H1 (cell line): ENCODE data around the gene THEM5. TPM values are rescaled to one million over a fixed set of nuclear protein-coding genes. Genes with fewer than 3 reads are reported as not detected.

ENCODE experiments used
- CTCF ChIA-PET: fragments of 300-600 bp; sonication (Branson Sonifier 250); formaldehyde crosslinking; loops from one replicate; lab custom pipeline; 2021; ENCODE audit not compliant: partially characterized antibody; lab: Charles Lee
- POLR2A ChIA-PET: fragments of 300-600 bp; sonication (Branson Sonifier 250); formaldehyde crosslinking; loops from one replicate; lab custom pipeline; 2021; ENCODE audit warnings: inconsistent platforms; ENCODE audit not compliant: partially characterized antibody; lab: Charles Lee
- DNase-seq, 2 experiments: peaks; one replicate each; pipeline versions ENCODE4 v3.0.0 to v3.0.0-alpha.2; 2010 to 2022; ENCODE audit warnings: low spot score in 2 of 2, low read depth in 1 of 2, mixed read lengths in 1 of 2
- FAIRE-seq: peaks from 2 replicates; lab custom pipeline; 2011; peaks lifted over from hg19 to GRCh38; lab: Jason Lieb, UNC
- H2AFZ ChIP-seq: 2 replicates; pipeline ENCODE4 v1.8.1; 2012; ENCODE audit warnings: low read length, inconsistent platforms
- H2AK5ac ChIP-seq: 2 replicates; pipeline ENCODE4 v1.6.1; 2013; ENCODE audit warnings: low read depth, low read length
- H2BK120ac ChIP-seq: replicated peaks from 2 replicates; pipeline ENCODE3; 2013; ENCODE audit warnings: low read depth, low read length, inconsistent platforms
- H2BK12ac ChIP-seq: 2 replicates; pipeline ENCODE4 v1.6.1; 2013; ENCODE audit warnings: low read depth, low read length
- H2BK15ac ChIP-seq: 2 replicates; pipeline ENCODE4 v1.6.1; 2013; ENCODE audit warnings: low read length
- H2BK20ac ChIP-seq: 2 replicates; pipeline ENCODE4 v1.6.1; 2013; ENCODE audit warnings: low read length
- H2BK5ac ChIP-seq: 2 replicates; pipeline ENCODE4 v1.6.1; 2013; ENCODE audit warnings: low read depth, low read length
- H3K14ac ChIP-seq: 2 replicates; pipeline ENCODE4 v1.6.1; 2013; ENCODE audit warnings: inconsistent platforms; ENCODE audit not compliant: insufficient read length
- H3K18ac ChIP-seq: 2 replicates; pipeline ENCODE4 v1.6.1; 2013; ENCODE audit warnings: low read length; ENCODE audit errors: extremely low read depth
- H3K23ac ChIP-seq: 2 replicates; pipeline ENCODE4 v1.6.1; 2013; ENCODE audit warnings: inconsistent platforms; ENCODE audit not compliant: insufficient read length
- H3K23me2 ChIP-seq: 2 replicates; pipeline ENCODE4 v1.6.1; 2013; ENCODE audit warnings: low read depth, low read length
- H3K27ac ChIP-seq: 2 replicates; pipeline ENCODE4 v1.6.1; 2011; ENCODE audit warnings: low read depth, low read length, inconsistent platforms
- H3K27me3 ChIP-seq, 4 experiments: replicated peaks in 1 of 4; 1 replicate in 1 of 4; 2 replicates in 3 of 4; pipeline versions ENCODE4 v1.6.1 to v1.8.1; 2011 to 2013; ENCODE audit warnings: low read length in 3 of 4, mild to moderate bottlenecking in 3 of 4, inconsistent platforms in 2 of 4, mixed read lengths in 2 of 4, moderate library complexity in 1 of 4; ENCODE audit not compliant: control insufficient read depth in 3 of 4, insufficient read depth in 3 of 4; ENCODE audit errors: extremely low read depth in 1 of 4
- H3K36me3 ChIP-seq, 4 experiments: 2 replicates each; pipeline versions ENCODE4 v1.6.1 to v1.8.1; 2011 to 2013; ENCODE audit warnings: mild to moderate bottlenecking in 4 of 4, low read length in 3 of 4, moderate library complexity in 2 of 4, control low read depth in 1 of 4, inconsistent platforms in 1 of 4; ENCODE audit not compliant: insufficient read depth in 4 of 4, control insufficient read depth in 2 of 4
- H3K4ac ChIP-seq: replicated peaks from 2 replicates; pipeline ENCODE3; 2013; ENCODE audit warnings: low read length, low read depth, mixed read lengths, inconsistent platforms; ENCODE audit not compliant: insufficient read length
- H3K4me1 ChIP-seq, 4 experiments: replicated peaks in 1 of 4; 1 replicate in 1 of 4; 2 replicates in 3 of 4; pipeline versions ENCODE4 v1.6.1 to v1.8.1; 2011 to 2013; ENCODE audit warnings: low read length in 3 of 4, inconsistent platforms in 2 of 4, mixed read lengths in 1 of 4; ENCODE audit not compliant: insufficient read depth in 4 of 4, control insufficient read depth in 3 of 4
- H3K4me2 ChIP-seq, 2 experiments: 2 replicates each; pipeline versions ENCODE4 v1.6.1 to v1.8.1; 2011 to 2013; ENCODE audit warnings: low read depth in 2 of 2, low read length in 2 of 2, control low read depth in 1 of 2, inconsistent platforms in 1 of 2, mild to moderate bottlenecking in 1 of 2; ENCODE audit not compliant: insufficient read depth in 1 of 2
- H3K4me3 ChIP-seq, 4 experiments: fragments of 200-600, 300-600 bp in 1 of 4; sonication (generic), shearing (Covaris generic), sonication (Bioruptor Twin) in 1 of 4; 2 replicates each; pipeline versions ENCODE4 v1.5.1 to v1.8.1; 2011 to 2016; ENCODE audit warnings: low read length in 4 of 4, low read depth in 3 of 4, control low read depth in 2 of 4, inconsistent platforms in 2 of 4, mild to moderate bottlenecking in 2 of 4, mixed read lengths in 1 of 4, moderate library complexity in 1 of 4; ENCODE audit not compliant: insufficient read depth in 2 of 4; ENCODE audit errors: extremely low read depth in 1 of 4
- H3K56ac ChIP-seq: replicated peaks from 2 replicates; pipeline ENCODE3; 2013; ENCODE audit warnings: low read depth, mild to moderate bottlenecking, mixed read lengths, low read length, inconsistent platforms; ENCODE audit not compliant: insufficient read length
- H3K79me1 ChIP-seq: 2 replicates; pipeline ENCODE4 v1.6.1; 2013; ENCODE audit warnings: low read depth, low read length, control low read depth
- H3K79me2 ChIP-seq, 2 experiments: 2 replicates each; pipeline versions ENCODE4 v1.6.1 to v1.8.1; 2012 to 2013; ENCODE audit warnings: low read length in 2 of 2, mild to moderate bottlenecking in 2 of 2, inconsistent platforms in 1 of 2; ENCODE audit not compliant: insufficient read depth in 2 of 2, control insufficient read depth in 1 of 2
- H3K9ac ChIP-seq, 4 experiments: replicated peaks in 1 of 4; 1 replicate in 1 of 4; 2 replicates in 3 of 4; pipeline versions ENCODE4 v1.6.1 to v1.8.1; 2011 to 2013; ENCODE audit warnings: low read depth in 3 of 4, low read length in 3 of 4, control low read depth in 2 of 4, mild to moderate bottlenecking in 2 of 4, moderate library complexity in 2 of 4, inconsistent platforms in 1 of 4; ENCODE audit errors: extremely low read depth in 1 of 4
- H3K9me3 ChIP-seq, 2 experiments: 2 replicates each; pipeline versions ENCODE4 v1.6.1 to v1.8.1; 2012 to 2013; ENCODE audit warnings: mild to moderate bottlenecking in 2 of 2, moderate library complexity in 2 of 2, control low read depth in 1 of 2, inconsistent platforms in 1 of 2, low read depth in 1 of 2, low read length in 1 of 2, mixed read lengths in 1 of 2; ENCODE audit not compliant: insufficient read depth in 2 of 2
- H4K20me1 ChIP-seq, 2 experiments: replicated peaks in 1 of 2; 2 replicates each; pipeline versions ENCODE3 to v1.8.1; 2011 to 2013; ENCODE audit warnings: inconsistent platforms in 2 of 2, low read length in 2 of 2, mild to moderate bottlenecking in 1 of 2; ENCODE audit not compliant: insufficient read depth in 2 of 2, control insufficient read depth in 1 of 2
- H4K5ac ChIP-seq: 2 replicates; pipeline ENCODE4 v1.6.1; 2013; ENCODE audit warnings: low read length, low read depth, mixed read lengths, inconsistent platforms; ENCODE audit not compliant: insufficient read length
- H4K8ac ChIP-seq: 2 replicates; pipeline ENCODE4 v1.8.0; 2013; ENCODE audit warnings: mild to moderate bottlenecking, moderate library complexity, low read length, inconsistent platforms; ENCODE audit not compliant: insufficient read depth; ENCODE audit errors: extremely low read depth
- H4K91ac ChIP-seq: replicated peaks from 2 replicates; pipeline ENCODE3; 2013; ENCODE audit warnings: low read length, mixed read lengths, inconsistent platforms; ENCODE audit not compliant: insufficient read length
- BCL11A ChIP-seq, 2 experiments: IDR thresholded peaks; one replicate each; pipeline ENCODE4 v1.6.1; 2011; ENCODE audit warnings: low read depth in 2 of 2, low read length in 2 of 2, mild to moderate bottlenecking in 2 of 2
- CHD1 ChIP-seq: IDR thresholded peaks from 2 replicates; pipeline ENCODE4 v1.6.1; 2012; ENCODE audit warnings: low read depth, low read length, improper control_type of control experiment
- CHD2 ChIP-seq: IDR thresholded peaks from 2 replicates; pipeline ENCODE4 v1.6.1; 2012; ENCODE audit warnings: low read length, improper control_type of control experiment
- EP300 ChIP-seq, 2 experiments: IDR thresholded peaks; 1 replicate in 1 of 2; 2 replicates in 1 of 2; pipeline ENCODE4 v1.6.1; 2011 to 2012; ENCODE audit warnings: low read depth in 2 of 2, low read length in 2 of 2, mild to moderate bottlenecking in 2 of 2, borderline replicate concordance in 1 of 2, inconsistent platforms in 1 of 2, moderate library complexity in 1 of 2
- JUND ChIP-seq: IDR thresholded peaks from 2 replicates; pipeline ENCODE4 v1.6.1; 2011; ENCODE audit warnings: mild to moderate bottlenecking, improper control_type of control experiment, low read length
- POLR2A ChIP-seq, 2 experiments: IDR thresholded peaks; 1 replicate in 1 of 2; 2 replicates in 1 of 2; pipeline ENCODE4 v1.6.1; 2011; ENCODE audit warnings: low read depth in 2 of 2, low read length in 2 of 2, mild to moderate bottlenecking in 2 of 2; ENCODE audit errors: control extremely low read depth in 1 of 2
- POU5F1 ChIP-seq: IDR thresholded peaks from 2 replicates; pipeline ENCODE4 v1.6.1; 2011; ENCODE audit warnings: low read depth, mild to moderate bottlenecking, low read length, moderate library complexity
- TEAD4 ChIP-seq: IDR thresholded peaks from 2 replicates; pipeline ENCODE4 v1.6.1; 2012; ENCODE audit warnings: low read depth, low read length, inconsistent platforms, mixed read lengths
- WGBS, 2 experiments: shearing (Covaris generic) in 1 of 2; methylation state at CpG; one replicate each; pipeline versions ENCODE4 v1.1.6 to v1.1.7; 2013 to 2015; ENCODE audit warnings: low lambda C conversion rate in 2 of 2, mixed read lengths in 2 of 2, inconsistent platforms in 1 of 2, low coverage in 1 of 2, missing lambda C conversion rate in 1 of 2; ENCODE audit not compliant: insufficient replicate concordance in 2 of 2, insufficient coverage in 1 of 2, insufficient read length in 1 of 2; ENCODE audit errors: extremely low coverage in 1 of 2, missing lambda C conversion rate in 1 of 2; 5-methylcytosine and 5-hydroxymethylcytosine counted together
- polyA plus RNA-seq, 7 experiments: library from polyadenylated mRNA; depleted of rRNA in 3 of 7; stranded (reverse) in 5 of 7; unstranded in 2 of 7; fragments of >200 nt in 5 of 7; fragments of 200-250 nt in 2 of 7; gene quantifications; 1 replicate in 5 of 7; 2 replicates in 1 of 7; 4 replicates in 1 of 7; pipeline versions ENCODE4 v1.2.1 to v1.2.3, GENCODE V29; 2011 to 2013; ENCODE audit warnings: missing spikeins in 2 of 7, mixed read lengths in 2 of 7
- total RNA-seq: library from RNA; stranded (reverse); fragmentation: NEBNext Ultra II Directional; extraction: Animal tissue kit (Norgen Biotek cat#: 25700); gene quantifications from 2 replicates; pipeline ENCODE4 v1.2.1, GENCODE V29; 2021
- TF ChIP-seq, protein P1 (sequence below): IDR thresholded peaks from 2 replicates; pipeline ENCODE4 v1.6.1; 2012; ENCODE audit warnings: inconsistent platforms
- TF ChIP-seq, protein P2 (sequence below), 3 experiments: IDR thresholded peaks; 1 replicate in 2 of 3; 2 replicates in 1 of 3; pipeline versions ENCODE4 v1.5.1 to v1.6.1; 2011; ENCODE audit warnings: low read length in 3 of 3, mild to moderate bottlenecking in 3 of 3, inconsistent platforms in 2 of 3, low read depth in 1 of 3, moderate library complexity in 1 of 3; ENCODE audit not compliant: insufficient read depth in 1 of 3; ENCODE audit errors: control extremely low read depth in 1 of 3

THEM5 gene
- total and polyA plus RNA-seq, 2 of the 8 experiments (the other 6 are each of a cell fraction or from before 2014, with no cell fraction given), result not detected

DNA sequence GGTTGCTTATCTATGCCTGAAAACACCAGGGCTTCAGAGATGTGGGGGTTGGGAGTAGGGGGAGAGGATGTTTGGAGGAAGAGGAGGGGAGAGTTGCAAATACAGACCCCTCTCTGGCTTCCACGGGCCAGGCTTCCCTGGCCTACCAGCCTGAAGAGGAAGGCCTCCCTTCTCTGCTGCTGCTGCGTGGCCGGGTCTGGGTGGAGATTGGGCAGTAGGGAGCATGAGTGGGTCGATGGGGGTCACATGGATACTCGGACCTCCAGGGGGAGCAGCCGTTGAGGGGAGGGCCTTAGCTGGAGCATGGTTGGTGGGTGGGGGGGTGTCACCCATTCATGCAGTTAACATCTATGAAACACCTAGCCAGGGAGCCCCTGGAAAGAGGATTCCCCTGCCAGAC lies 23.5 kb downstream of the THEM5 start:
- DNase-seq (no peak), FAIRE-seq (no peak)
- Histone ChIP-seq H3K4me1 (peaks cover 14 to 40% (median 29%) of the 10 kb centered on the region in 4 experiments), H3K79me2 (no peaks in the 10 kb centered on the region), H2BK5ac (peak overlapping the region; percentile 80; the same call in 1 of the 2 replicates), H3K36me3 (no peaks in the 10 kb centered on the region), H2BK15ac (peak overlapping the region; percentile 14; the same call in 1 of the 2 replicates), H4K8ac (no peak overlapping the region), H4K5ac (no peak overlapping the region), H4K91ac (no peak overlapping the region), H3K23me2 (peaks cover 5% of the 10 kb centered on the region; the same call in 1 of the 2 replicates), H3K56ac (no peak overlapping the region), H3K27me3 (no peaks in the 10 kb centered on the region; a peak in 1 of 7 replicates), H2BK120ac (no peak overlapping the region), H2AFZ (no peak overlapping the region), H3K27ac (no peak overlapping the region), H3K4me3 (no peak overlapping the region), H3K4me2 (peak overlapping the region in 1 of 2 experiments; percentile 1; a peak in 1 of 4 replicates), H3K4ac (peak overlapping the region; percentile 70), H3K18ac (peak overlapping the region; percentile 64), H3K79me1 (no peaks in the 10 kb centered on the region), H3K14ac (no peak overlapping the region), H3K23ac (no peak overlapping the region), H3K9ac (no peak overlapping the region), H2BK20ac (no peak overlapping the region), H3K9me3 (no peaks in the 10 kb centered on the region), H4K20me1 (no peaks in the 10 kb centered on the region), H2BK12ac (peak overlapping the region; percentile 68; the same call in 1 of the 2 replicates), H2AK5ac (peak overlapping the region; percentile 53; the same call in 1 of the 2 replicates)
- CTCF ChIA-PET, result interaction anchor here (0.6 to 1.4 kb wide), 8 partner anchors 12 to 137 kb away, joined by 3 to 7 read pairs (median 4); no protein-coding TSS in a partner anchor
- POLR2A ChIA-PET, result interaction anchor here (0.7 to 1.3 kb wide), 3 partner anchors 10 to 23 kb away, joined by 3 to 9 read pairs (median 4); partner anchors contain the start of gene C2CD4D
- 82% methylated on average over 6 of the region's 6 CpGs; no CpG with 5 or more reads in 1 of the 2 experiments for WGBS, 2 experiments
- TF ChIP-seq CHD2 (no peak), POU5F1 (no peak), POLR2A (IDR thresholded peaks at IDR 0.05; ENCODE audit: control extremely low read depth in 1 of 2, low read depth in 2 of 2, low read length in 2 of 2) (no peak), BCL11A (IDR thresholded peaks at IDR 0.05; ENCODE audit: low read depth in 2 of 2, low read length in 2 of 2) (no peak), CHD1 (no peak), TEAD4 (no peak), EP300 (IDR thresholded peaks at IDR 0.05; ENCODE audit: borderline replicate concordance in 1 of 2, low read depth in 2 of 2, low read length in 2 of 2) (no peak), JUND (no peak)
- TF ChIP-seq, protein P1, sequence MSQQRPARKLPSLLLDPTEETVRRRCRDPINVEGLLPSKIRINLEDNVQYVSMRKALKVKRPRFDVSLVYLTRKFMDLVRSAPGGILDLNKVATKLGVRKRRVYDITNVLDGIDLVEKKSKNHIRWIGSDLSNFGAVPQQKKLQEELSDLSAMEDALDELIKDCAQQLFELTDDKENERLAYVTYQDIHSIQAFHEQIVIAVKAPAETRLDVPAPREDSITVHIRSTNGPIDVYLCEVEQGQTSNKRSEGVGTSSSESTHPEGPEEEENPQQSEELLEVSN, result no peak
- TF ChIP-seq, protein P2, sequence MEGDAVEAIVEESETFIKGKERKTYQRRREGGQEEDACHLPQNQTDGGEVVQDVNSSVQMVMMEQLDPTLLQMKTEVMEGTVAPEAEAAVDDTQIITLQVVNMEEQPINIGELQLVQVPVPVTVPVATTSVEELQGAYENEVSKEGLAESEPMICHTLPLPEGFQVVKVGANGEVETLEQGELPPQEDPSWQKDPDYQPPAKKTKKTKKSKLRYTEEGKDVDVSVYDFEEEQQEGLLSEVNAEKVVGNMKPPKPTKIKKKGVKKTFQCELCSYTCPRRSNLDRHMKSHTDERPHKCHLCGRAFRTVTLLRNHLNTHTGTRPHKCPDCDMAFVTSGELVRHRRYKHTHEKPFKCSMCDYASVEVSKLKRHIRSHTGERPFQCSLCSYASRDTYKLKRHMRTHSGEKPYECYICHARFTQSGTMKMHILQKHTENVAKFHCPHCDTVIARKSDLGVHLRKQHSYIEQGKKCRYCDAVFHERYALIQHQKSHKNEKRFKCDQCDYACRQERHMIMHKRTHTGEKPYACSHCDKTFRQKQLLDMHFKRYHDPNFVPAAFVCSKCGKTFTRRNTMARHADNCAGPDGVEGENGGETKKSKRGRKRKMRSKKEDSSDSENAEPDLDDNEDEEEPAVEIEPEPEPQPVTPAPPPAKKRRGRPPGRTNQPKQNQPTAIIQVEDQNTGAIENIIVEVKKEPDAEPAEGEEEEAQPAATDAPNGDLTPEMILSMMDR (IDR thresholded peaks at IDR 0.05; ENCODE audit: control extremely low read depth in 1 of 3, insufficient read depth in 1 of 3, low read depth in 1 of 3, low read length in 3 of 3), result no peak
